CD1c-positive myeloid dendritic cell (primary cell): ENCODE results near the gene MEGF6.
"Not testable (repeated sequence)": the region's sequence is repeated elsewhere in the genome, so short reads cannot be mapped to it uniquely, and the experiment has no call there.

Experiments
- DNase-seq: peaks from one replicate; pipeline ENCODE4 v3.0.0-alpha.2; 2016; ENCODE audit errors: extremely low spot score

MEGF6 gene

GRCh38 chr1:3593334-3593733 is 18.0 kb downstream of the MEGF6 start:
- no peak for DNase-seq

- DNase-seq, result no peak
Observed at GRCh38 chr1:3590951-3591865, 20.1 kb downstream of the MEGF6 start.

- no peak for DNase-seq
Observed at GRCh38 chr1:3590139-3590763, 21.1 kb downstream of the MEGF6 start.

- DNase-seq, result no peak
Observed at GRCh38 chr1:3588395-3588794, 22.9 kb downstream of the MEGF6 start.

- DNase-seq, result no peak
Observed at GRCh38 chr1:3586986-3587759, 24.1 kb downstream of the MEGF6 start.

GRCh38 chr1:3585940-3586568 is 25.3 kb downstream of the MEGF6 start:
- DNase-seq, result peak; percentile 21

GRCh38 chr1:3585353-3585868 is 25.9 kb downstream of the MEGF6 start:
- DNase-seq, result peak; percentile 28

- DNase-seq, result peak; percentile 27
Observed at GRCh38 chr1:3584915-3585314, 26.4 kb downstream of the MEGF6 start.

- not testable (repeated sequence) for DNase-seq
Observed at GRCh38 chr1:3583751-3584150, 27.6 kb downstream of the MEGF6 start.

- no peak for DNase-seq
Observed at GRCh38 chr1:3581296-3582036, 29.8 kb downstream of the MEGF6 start.

- DNase-seq, result no peak
Observed at GRCh38 chr1:3580231-3580630, 31.1 kb downstream of the MEGF6 start.

- DNase-seq, result no peak
Observed at GRCh38 chr1:3579626-3580025, 31.7 kb downstream of the MEGF6 start.

GRCh38 chr1:3578906-3579305 is 32.4 kb downstream of the MEGF6 start:
- no peak for DNase-seq

GRCh38 chr1:3578433-3578805 is 32.9 kb downstream of the MEGF6 start:
- DNase-seq, result no peak

GRCh38 chr1:3577711-3578432 is 33.4 kb downstream of the MEGF6 start:
- no peak for DNase-seq

- DNase-seq, result no peak
Observed at GRCh38 chr1:3577300-3577699, 34.0 kb downstream of the MEGF6 start.

GRCh38 chr1:3575993-3576392 is 35.3 kb downstream of the MEGF6 start:
- no peak for DNase-seq

GRCh38 chr1:3575515-3575914 is 35.8 kb downstream of the MEGF6 start:
- not testable (repeated sequence) for DNase-seq

- no peak for DNase-seq
Observed at GRCh38 chr1:3573500-3573899, 37.8 kb downstream of the MEGF6 start.

GRCh38 chr1:3572638-3573037 is 38.7 kb downstream of the MEGF6 start:
- not testable (repeated sequence) for DNase-seq
